Measurements from ENCODE around the gene RHBDF2. TPM values are rescaled to one million over a fixed set of nuclear protein-coding genes. Genes with fewer than 3 reads are reported as not detected.

Gene RHBDF2
- total RNA-seq, 2 donors from 2014 or later = 30.4 to 43.1 TPM

GRCh38 chr17:76498876-76499251 lies 2.4 kb downstream of the RHBDF2 start:
- Mint-ChIP-seq H3K27ac (no peak overlapping the region), H3K9me3 (no peaks in the 10 kb centered on the region), H3K36me3 (peaks cover 0 to 5% of the 10 kb centered on the region in 2 donors)
- DNase-seq (ENCODE audit: low spot score in 2 of 2) (no peak), ATAC-seq (no peak)

GRCh38 chr17:76497979-76498875 lies 3.0 kb downstream of the RHBDF2 start:
- peaks cover 0 to 5% of the 10 kb centered on the region in 2 donors for H3K36me3 Mint-ChIP-seq
- ATAC-seq = no peak
- DNase-seq (ENCODE audit: low spot score in 2 of 2) = no peak
- peak overlapping the region; percentile 29 to 68 for H3K27ac Mint-ChIP-seq
- no peaks in the 10 kb centered on the region for H3K9me3 Mint-ChIP-seq

- DNase-seq (ENCODE audit: low spot score in 2 of 2) (no peak), ATAC-seq (no peak)
- Mint-ChIP-seq H3K9me3 (no peaks in the 10 kb centered on the region), H3K27ac (peak overlapping the region in 1 of 2 donors; percentile 68), H3K36me3 (peaks cover 0 to 5% of the 10 kb centered on the region in 2 donors)
Observed at GRCh38 chr17:76497699-76497978, 3.6 kb downstream of the RHBDF2 start.

GRCh38 chr17:76496464-76496863 lies 4.8 kb downstream of the RHBDF2 start:
- H3K27ac Mint-ChIP-seq = peak overlapping the region; percentile 12 to 68
- peak in 1 of 2 donors; percentile 28 for ATAC-seq
- no peaks in the 10 kb centered on the region for H3K9me3 Mint-ChIP-seq
- DNase-seq (ENCODE audit: low spot score in 2 of 2) = no peak
- H3K36me3 Mint-ChIP-seq = peaks cover 0 to 5% of the 10 kb centered on the region in 2 donors

GRCh38 chr17:76495663-76496400 lies 5.4 kb downstream of the RHBDF2 start:
- Mint-ChIP-seq H3K36me3 (peaks cover 0 to 4% of the 10 kb centered on the region in 2 donors), H3K9me3 (no peaks in the 10 kb centered on the region), H3K27ac (peak overlapping the region in 1 of 2 donors; percentile 68)
- ATAC-seq = no peak
- no peak for DNase-seq (ENCODE audit: low spot score in 2 of 2)

GRCh38 chr17:76493505-76494167 lies 7.6 kb downstream of the RHBDF2 start:
- peak overlapping the region; percentile 94 for H3K27ac Mint-ChIP-seq
- H3K36me3 Mint-ChIP-seq = no peaks in the 10 kb centered on the region
- peak; percentile 4 to 25 for ATAC-seq
- DNase-seq (ENCODE audit: low spot score in 2 of 2) = no peak
- no peaks in the 10 kb centered on the region for H3K9me3 Mint-ChIP-seq

- ATAC-seq = peak; percentile 71 to 84
- peak; percentile 38 to 86 for DNase-seq (ENCODE audit: low spot score in 2 of 2)
- no peaks in the 10 kb centered on the region for H3K36me3 Mint-ChIP-seq
- H3K27ac Mint-ChIP-seq = peak overlapping the region; percentile 94
- H3K9me3 Mint-ChIP-seq = no peaks in the 10 kb centered on the region
Observed at GRCh38 chr17:76492989-76493501, 8.2 kb downstream of the RHBDF2 start.

- no peaks in the 10 kb centered on the region for H3K9me3 Mint-ChIP-seq
- H3K27ac Mint-ChIP-seq = peak overlapping the region; percentile 94
- peak; percentile 39 to 47 for ATAC-seq
- H3K36me3 Mint-ChIP-seq = peaks cover 0 to 6% of the 10 kb centered on the region in 2 donors
- peak in 1 of 2 donors; percentile 67 for DNase-seq (ENCODE audit: low spot score in 2 of 2)
Observed at GRCh38 chr17:76492123-76492988, 8.9 kb downstream of the RHBDF2 start.

- ATAC-seq (no peak), DNase-seq (ENCODE audit: low spot score in 2 of 2) (no peak)
- Mint-ChIP-seq H3K27ac (peak overlapping the region; percentile 94), H3K36me3 (peaks cover 0 to 6% of the 10 kb centered on the region in 2 donors), H3K9me3 (no peaks in the 10 kb centered on the region)
Observed at GRCh38 chr17:76491271-76492122, 9.7 kb downstream of the RHBDF2 start.

- Mint-ChIP-seq H3K36me3 (peaks cover 0 to 6% of the 10 kb centered on the region in 2 donors), H3K9me3 (no peaks in the 10 kb centered on the region), H3K27ac (no peak overlapping the region)
- ATAC-seq (no peak), DNase-seq (ENCODE audit: low spot score in 2 of 2) (no peak)
Observed at GRCh38 chr17:76490112-76490710, 11.0 kb downstream of the RHBDF2 start.

GRCh38 chr17:76487451-76488192 lies 13.6 kb downstream of the RHBDF2 start:
- no peak overlapping the region for H3K27ac Mint-ChIP-seq

GRCh38 chr17:76485569-76485968 lies 15.7 kb downstream of the RHBDF2 start:
- H3K27ac Mint-ChIP-seq = no peak overlapping the region
- no peak for DNase-seq (ENCODE audit: low spot score in 2 of 2)
- no peaks in the 10 kb centered on the region for H3K9me3 Mint-ChIP-seq
- ATAC-seq = no peak
- peaks cover 0 to 6% of the 10 kb centered on the region in 2 donors for H3K36me3 Mint-ChIP-seq

More at GRCh38 chr17:76487451-76488192, 13.6 kb downstream of the RHBDF2 start:
- no peak for DNase-seq (ENCODE audit: low spot score in 2 of 2)
- Mint-ChIP-seq H3K36me3 (peaks cover 0 to 6% of the 10 kb centered on the region in 2 donors), H3K9me3 (no peaks in the 10 kb centered on the region)
- no peak for ATAC-seq

- DNase-seq (ENCODE audit: low spot score in 2 of 2) (no peak), ATAC-seq (no peak)
- Mint-ChIP-seq H3K9me3 (no peaks in the 10 kb centered on the region), H3K27ac (peak overlapping the region in 1 of 2 donors; percentile 53), H3K36me3 (peaks cover 0 to 6% of the 10 kb centered on the region in 2 donors)
Observed at GRCh38 chr17:76484228-76484725, 16.9 kb downstream of the RHBDF2 start.

GRCh38 chr17:76481071-76481655 lies 20.1 kb downstream of the RHBDF2 start:
- no peak overlapping the region for H3K27ac Mint-ChIP-seq
- no peaks in the 10 kb centered on the region for H3K36me3 Mint-ChIP-seq
- DNase-seq (ENCODE audit: low spot score in 2 of 2) (no peak), ATAC-seq (no peak)
- H3K9me3 Mint-ChIP-seq = no peaks in the 10 kb centered on the region

Data from activated naive CD4-positive, alpha-beta T cell treated with anti-CD3 and anti-CD28 coated beads, Interleukin-2, amount 50 U/mL, for 72 hours (primary cell).